Suprapubic skin (tissue), 3 donors: ENCODE data around the gene TMEM178B.

Experiments
- CTCF ChIP-seq, 2 donors: fragments of 200-600 bp in 1 of 2; fragments of 450-650 bp in 1 of 2; sonication (generic) in 1 of 2; IDR thresholded peaks; one replicate each; pipeline ENCODE4 v1.5.1; 2016 to 2019; ENCODE audit warnings: antibody characterized with exemption in 2 of 2, mild to moderate bottlenecking in 1 of 2, moderate library complexity in 1 of 2
- EP300 ChIP-seq: sonication (generic); formaldehyde crosslinking; IDR thresholded peaks from one replicate; pipeline ENCODE4 v1.6.1; 2017; ENCODE audit warnings: antibody characterized with exemption
- POLR2A ChIP-seq, 2 donors: fragments of 450-650 bp; IDR thresholded peaks; one replicate each; pipeline ENCODE4 v1.6.1; 2017; ENCODE audit warnings: antibody characterized with exemption in 2 of 2, mild to moderate bottlenecking in 2 of 2, moderate library complexity in 2 of 2

GRCh38 chr7:141057788-141058187, 16.1 kb upstream of the TMEM178B start:
- TF ChIP-seq CTCF (IDR thresholded peaks at IDR 0.05), result no peak
- TF ChIP-seq POLR2A (IDR thresholded peaks at IDR 0.05), result no peak
- TF ChIP-seq EP300, result no peak
